WTC11 (cell line): ENCODE data around the gene GSTO2.

Experiments
- ATF6 ChIP-seq: sonication (generic); formaldehyde crosslinking; IDR thresholded peaks from 2 replicates; pipeline ENCODE4 v1.8.1; 2023; ENCODE audit warnings: mild to moderate bottlenecking, missing genetic modification reagents
- CTCF ChIP-seq: fragments of 200-600 bp; IDR thresholded peaks from 2 replicates; pipeline ENCODE4 v1.8.0; 2022; ENCODE audit warnings: antibody characterized with exemption
- ESRRA ChIP-seq: sonication (generic); formaldehyde crosslinking; IDR thresholded peaks from 2 replicates; pipeline ENCODE4 v1.8.1; 2022; ENCODE audit warnings: mild to moderate bottlenecking, missing genetic modification reagents, borderline replicate concordance
- GABPB1 ChIP-seq: sonication (generic); formaldehyde crosslinking; IDR thresholded peaks from 2 replicates; pipeline ENCODE4 v1.8.1; 2023; ENCODE audit warnings: mild to moderate bottlenecking, missing genetic modification reagents
- JUN ChIP-seq: sonication (generic); formaldehyde crosslinking; IDR thresholded peaks from 2 replicates; pipeline ENCODE4 v1.8.0; 2023; ENCODE audit warnings: mild to moderate bottlenecking, missing genetic modification reagents
- NFE2L1 ChIP-seq: sonication (generic); formaldehyde crosslinking; IDR thresholded peaks from 2 replicates; pipeline ENCODE4 v1.8.1; 2023; ENCODE audit warnings: missing genetic modification reagents
- RELA ChIP-seq: sonication (generic); formaldehyde crosslinking; IDR thresholded peaks from 2 replicates; pipeline ENCODE4 v1.8.1; 2022; ENCODE audit warnings: missing genetic modification reagents, mild to moderate bottlenecking, borderline replicate concordance
- SMAD3 ChIP-seq: sonication (generic); formaldehyde crosslinking; IDR thresholded peaks from 2 replicates; pipeline ENCODE4 v1.8.0; 2022; ENCODE audit warnings: missing genetic modification reagents, mild to moderate bottlenecking, borderline replicate concordance
- TP53 ChIP-seq: sonication (generic); formaldehyde crosslinking; IDR thresholded peaks from 2 replicates; pipeline ENCODE4 v1.8.1; 2023; ENCODE audit warnings: mild to moderate bottlenecking, missing genetic modification reagents
- ZNF219 ChIP-seq: sonication (generic); formaldehyde crosslinking; IDR thresholded peaks from 2 replicates; pipeline ENCODE4 v1.8.0; 2023; ENCODE audit warnings: missing genetic modification reagents, mild to moderate bottlenecking, borderline replicate concordance
- ZNF423 ChIP-seq: fragments of 250-450 bp; sonication (Bioruptor Pico); IDR thresholded peaks from 2 replicates; pipeline ENCODE4 v2.1.2; 2022; ENCODE audit warnings: mild to moderate bottlenecking, moderate library complexity
- TF ChIP-seq, protein P1 (sequence below): sonication (generic); formaldehyde crosslinking; IDR thresholded peaks from 2 replicates; pipeline ENCODE4 v1.8.1; 2023; ENCODE audit warnings: mild to moderate bottlenecking, missing genetic modification reagents, borderline replicate concordance
- TF ChIP-seq, protein P2 (sequence below): sonication (generic); formaldehyde crosslinking; IDR thresholded peaks from 2 replicates; pipeline ENCODE4 v1.8.0; 2022; ENCODE audit warnings: mild to moderate bottlenecking, missing genetic modification reagents
- TF ChIP-seq, protein P3 (sequence below): sonication (generic); formaldehyde crosslinking; IDR thresholded peaks from 2 replicates; pipeline ENCODE4 v1.8.0; 2022; ENCODE audit warnings: mild to moderate bottlenecking, missing genetic modification reagents

DNA sequence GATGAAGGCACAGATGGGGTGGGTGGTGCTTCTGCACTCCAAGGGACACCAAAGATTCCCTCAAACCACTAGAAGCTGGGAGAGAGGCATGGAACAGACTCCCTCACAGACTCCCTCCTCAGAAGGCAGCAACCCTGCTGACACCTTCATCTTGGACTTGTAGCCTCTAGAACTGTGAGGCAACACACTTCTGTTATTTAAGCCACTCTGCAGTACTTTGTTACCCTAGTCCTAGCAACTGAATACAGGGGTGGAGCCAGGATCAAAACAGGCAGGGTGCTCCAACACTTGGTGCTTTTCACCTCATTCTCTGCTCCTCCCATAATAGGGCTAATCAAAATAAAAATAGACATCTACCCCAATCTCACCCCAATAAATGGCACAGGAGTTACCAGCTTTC, 16.6 kb upstream of the GSTO2 start:
- TF ChIP-seq ATF6, result no peak
- no peak for TF ChIP-seq GABPB1 (CRISPR knock-in tag)
- TF ChIP-seq CTCF, result no peak
- TF ChIP-seq, protein P1, sequence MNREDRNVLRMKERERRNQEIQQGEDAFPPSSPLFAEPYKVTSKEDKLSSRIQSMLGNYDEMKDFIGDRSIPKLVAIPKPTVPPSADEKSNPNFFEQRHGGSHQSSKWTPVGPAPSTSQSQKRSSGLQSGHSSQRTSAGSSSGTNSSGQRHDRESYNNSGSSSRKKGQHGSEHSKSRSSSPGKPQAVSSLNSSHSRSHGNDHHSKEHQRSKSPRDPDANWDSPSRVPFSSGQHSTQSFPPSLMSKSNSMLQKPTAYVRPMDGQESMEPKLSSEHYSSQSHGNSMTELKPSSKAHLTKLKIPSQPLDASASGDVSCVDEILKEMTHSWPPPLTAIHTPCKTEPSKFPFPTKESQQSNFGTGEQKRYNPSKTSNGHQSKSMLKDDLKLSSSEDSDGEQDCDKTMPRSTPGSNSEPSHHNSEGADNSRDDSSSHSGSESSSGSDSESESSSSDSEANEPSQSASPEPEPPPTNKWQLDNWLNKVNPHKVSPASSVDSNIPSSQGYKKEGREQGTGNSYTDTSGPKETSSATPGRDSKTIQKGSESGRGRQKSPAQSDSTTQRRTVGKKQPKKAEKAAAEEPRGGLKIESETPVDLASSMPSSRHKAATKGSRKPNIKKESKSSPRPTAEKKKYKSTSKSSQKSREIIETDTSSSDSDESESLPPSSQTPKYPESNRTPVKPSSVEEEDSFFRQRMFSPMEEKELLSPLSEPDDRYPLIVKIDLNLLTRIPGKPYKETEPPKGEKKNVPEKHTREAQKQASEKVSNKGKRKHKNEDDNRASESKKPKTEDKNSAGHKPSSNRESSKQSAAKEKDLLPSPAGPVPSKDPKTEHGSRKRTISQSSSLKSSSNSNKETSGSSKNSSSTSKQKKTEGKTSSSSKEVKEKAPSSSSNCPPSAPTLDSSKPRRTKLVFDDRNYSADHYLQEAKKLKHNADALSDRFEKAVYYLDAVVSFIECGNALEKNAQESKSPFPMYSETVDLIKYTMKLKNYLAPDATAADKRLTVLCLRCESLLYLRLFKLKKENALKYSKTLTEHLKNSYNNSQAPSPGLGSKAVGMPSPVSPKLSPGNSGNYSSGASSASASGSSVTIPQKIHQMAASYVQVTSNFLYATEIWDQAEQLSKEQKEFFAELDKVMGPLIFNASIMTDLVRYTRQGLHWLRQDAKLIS (CRISPR knock-in tag), result no peak
- TF ChIP-seq, protein P2, sequence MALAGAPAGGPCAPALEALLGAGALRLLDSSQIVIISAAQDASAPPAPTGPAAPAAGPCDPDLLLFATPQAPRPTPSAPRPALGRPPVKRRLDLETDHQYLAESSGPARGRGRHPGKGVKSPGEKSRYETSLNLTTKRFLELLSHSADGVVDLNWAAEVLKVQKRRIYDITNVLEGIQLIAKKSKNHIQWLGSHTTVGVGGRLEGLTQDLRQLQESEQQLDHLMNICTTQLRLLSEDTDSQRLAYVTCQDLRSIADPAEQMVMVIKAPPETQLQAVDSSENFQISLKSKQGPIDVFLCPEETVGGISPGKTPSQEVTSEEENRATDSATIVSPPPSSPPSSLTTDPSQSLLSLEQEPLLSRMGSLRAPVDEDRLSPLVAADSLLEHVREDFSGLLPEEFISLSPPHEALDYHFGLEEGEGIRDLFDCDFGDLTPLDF (CRISPR knock-in tag), result no peak
- TF ChIP-seq TP53 (CRISPR knock-in tag), result no peak
- TF ChIP-seq RELA (CRISPR knock-in tag), result no peak
- no peak for TF ChIP-seq ZNF423 (CRISPR knock-in tag)
- TF ChIP-seq, protein P3, sequence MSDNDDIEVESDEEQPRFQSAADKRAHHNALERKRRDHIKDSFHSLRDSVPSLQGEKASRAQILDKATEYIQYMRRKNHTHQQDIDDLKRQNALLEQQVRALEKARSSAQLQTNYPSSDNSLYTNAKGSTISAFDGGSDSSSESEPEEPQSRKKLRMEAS (CRISPR knock-in tag), result no peak
- TF ChIP-seq SMAD3 (CRISPR knock-in tag), result no peak
- TF ChIP-seq ESRRA (CRISPR knock-in tag), result no peak
- TF ChIP-seq ZNF219 (CRISPR knock-in tag), result no peak
- no peak for TF ChIP-seq NFE2L1 (CRISPR knock-in tag)
- no peak for TF ChIP-seq JUN (CRISPR knock-in tag)
